NCI-H526 (cell line): ENCODE data around the gene NR4A1.

Experiments used
- DNase-seq, 2 experiments: peaks; one replicate each; lab custom pipeline; 2025; lab: John Stamatoyannopoulos, UW

The NR4A1 gene

GRCh38 chr12:52079576-52080402 is 28.5 kb downstream of the NR4A1 start, which contains the start of gene SMIM41:
TSS of gene SMIM41 (plus strand) at chr12:52079704. CDS start at chr12:52079780, 76 bp downstream.
- DNase-seq = no peak

GRCh38 chr12:52080403-52081251 is 29.4 kb downstream of the NR4A1 start:
- DNase-seq = no peak

GRCh38 chr12:52081263-52081733 is 30.1 kb downstream of the NR4A1 start:
- peak; percentile 12 to 80 for DNase-seq

DNA sequence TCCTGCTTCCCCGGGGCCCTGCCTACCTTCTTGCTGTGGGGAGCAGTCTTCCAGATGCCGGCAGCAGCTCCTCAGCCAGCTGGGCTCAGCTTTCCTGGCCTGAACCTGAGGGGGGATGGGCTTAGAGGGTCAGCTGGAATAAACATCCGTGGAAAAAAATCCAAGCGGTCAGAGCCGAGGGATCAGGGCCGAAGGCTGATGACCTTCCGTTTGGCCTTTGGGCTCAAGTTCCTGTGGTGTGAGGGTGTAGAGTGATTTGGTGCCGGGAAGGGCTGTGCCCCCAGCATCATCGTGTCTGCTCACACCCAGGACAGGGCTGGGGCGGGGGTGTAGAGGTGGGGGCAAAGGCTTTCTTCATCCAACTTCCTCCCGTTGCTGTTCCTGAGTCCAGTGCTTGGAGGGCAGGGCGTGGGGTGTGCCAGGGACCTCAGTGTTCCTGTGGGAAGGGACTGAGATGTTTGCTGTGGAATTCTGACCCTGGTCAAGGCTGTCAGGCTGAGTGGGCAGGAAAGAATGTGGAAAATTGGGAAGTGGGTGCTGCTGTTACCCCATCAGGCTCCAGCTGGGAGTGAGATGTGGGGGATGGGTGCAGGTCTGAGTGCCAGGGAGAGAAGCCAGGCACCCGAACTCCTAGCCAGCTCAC is 30.9 kb downstream of the NR4A1 start:
- no peak for DNase-seq

- DNase-seq = no peak
Measured at GRCh38 chr12:52082669-52082987, 31.4 kb downstream of the NR4A1 start.

DNA sequence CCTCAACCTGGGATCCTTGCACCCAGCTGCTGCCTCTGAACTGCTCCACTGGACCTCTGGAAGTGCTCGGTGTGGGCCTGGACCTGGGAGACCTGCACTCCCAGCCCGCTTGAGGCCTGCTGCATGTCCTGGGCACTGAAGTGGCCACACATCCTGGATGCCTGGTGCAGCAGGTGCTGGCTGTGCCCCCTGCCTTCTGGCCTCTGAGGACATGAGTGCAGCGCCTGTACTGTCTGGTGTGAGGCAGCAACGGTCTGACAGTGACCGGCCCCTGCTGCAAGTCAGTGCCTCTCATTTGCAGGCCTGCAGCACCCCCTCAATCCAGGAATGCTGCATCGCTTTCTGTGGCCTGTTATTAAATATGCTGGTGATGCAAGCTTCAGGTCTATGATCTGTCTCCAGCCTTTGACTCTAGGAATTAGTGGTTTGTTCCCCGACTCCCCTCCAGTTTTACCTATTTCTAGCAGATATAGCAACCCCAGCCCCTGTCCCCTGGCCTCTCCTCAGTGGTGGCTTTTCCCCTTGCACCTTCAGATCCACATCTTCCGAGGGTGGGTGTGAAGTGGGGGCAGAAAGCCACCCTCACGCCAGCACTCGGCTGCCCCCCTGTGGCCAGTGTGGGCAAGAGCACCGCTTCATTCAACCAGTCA is 31.9 kb downstream of the NR4A1 start:
- DNase-seq = peak in 1 of 2 experiments; percentile 70

- DNase-seq = no peak
Measured at GRCh38 chr12:52083638-52083996, 32.4 kb downstream of the NR4A1 start.

DNA sequence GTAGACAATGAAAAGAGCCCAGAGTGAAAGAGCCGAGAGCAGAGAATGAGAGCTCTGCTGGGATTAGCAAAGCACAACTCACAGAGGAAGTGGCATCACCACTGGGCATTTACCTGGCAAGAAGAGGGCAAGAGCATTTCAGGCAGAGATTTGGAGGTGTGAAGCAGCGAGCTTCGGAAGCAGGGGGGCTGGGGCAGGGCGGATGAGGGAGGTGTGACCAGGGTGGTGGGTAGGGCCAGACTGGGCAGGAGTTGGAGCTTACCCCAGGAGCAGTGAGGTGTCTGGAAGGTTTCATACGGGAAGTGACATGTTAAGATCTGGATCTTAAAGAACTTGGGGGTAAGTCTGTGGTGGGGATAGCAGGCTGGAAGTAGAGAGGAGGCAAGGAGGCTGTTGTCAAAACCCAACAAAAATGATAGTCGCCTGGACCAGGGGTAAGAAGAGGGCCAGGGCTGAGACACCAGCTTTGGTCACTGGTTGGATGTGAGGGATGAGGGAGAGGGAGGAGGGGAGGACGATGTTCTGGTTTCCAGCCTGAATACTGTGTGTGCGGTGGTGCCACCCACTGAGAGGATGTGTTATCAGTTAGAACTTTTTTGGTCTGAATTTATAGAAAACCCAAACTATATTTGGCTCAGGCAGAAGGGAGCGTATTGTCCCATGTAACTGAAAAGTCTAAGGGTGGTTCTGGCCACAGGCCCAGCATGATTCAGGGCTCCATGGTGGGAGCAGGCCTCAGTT is 33.4 kb downstream of the NR4A1 start:
- DNase-seq = no peak

DNA sequence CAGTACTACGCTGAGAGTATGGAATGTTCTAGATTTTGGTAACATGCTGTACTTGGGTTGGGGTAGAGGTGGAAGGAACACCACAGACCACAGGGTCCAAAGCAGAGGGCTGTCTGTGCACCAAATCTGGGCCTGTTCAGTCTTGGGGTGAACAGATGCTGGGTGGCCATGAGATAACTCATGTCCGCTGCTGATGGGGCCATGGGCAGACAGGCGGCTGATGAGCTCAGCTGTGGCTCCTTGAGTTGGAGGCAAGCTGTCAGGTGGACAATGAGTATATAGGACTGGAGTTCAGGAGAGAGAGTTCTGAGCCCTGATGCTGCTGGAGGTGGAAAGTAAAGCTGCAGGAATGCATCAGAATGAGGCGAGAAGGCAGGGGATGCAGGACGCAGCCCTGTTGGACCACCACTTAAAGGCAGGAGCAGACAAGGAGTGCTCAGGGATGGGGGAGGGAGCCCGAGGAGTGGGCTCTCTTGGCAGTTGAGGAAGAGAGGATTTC is 34.5 kb downstream of the NR4A1 start:
- no peak for DNase-seq

DNA sequence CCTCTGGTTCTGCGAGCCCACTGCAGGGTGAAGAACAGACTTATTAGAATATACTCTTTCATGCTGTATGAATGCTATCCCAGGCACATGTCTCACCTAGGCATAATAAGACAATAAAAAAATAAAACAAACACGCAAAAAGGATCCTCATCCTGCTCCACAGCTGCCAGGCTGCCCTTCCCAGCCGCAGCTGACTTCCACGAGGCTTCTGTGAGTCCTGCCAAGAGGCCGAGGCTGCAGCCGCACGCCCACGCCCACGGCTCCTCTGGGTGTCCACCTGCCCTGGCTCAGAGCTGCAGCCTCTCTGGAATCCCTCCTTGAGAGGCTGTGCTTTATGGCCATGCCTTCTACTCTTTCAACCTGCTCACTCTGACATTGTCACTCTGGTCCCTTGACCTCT is 35.1 kb downstream of the NR4A1 start:
- DNase-seq = no peak

- DNase-seq = no peak
Measured at GRCh38 chr12:52086944-52087835, 35.9 kb downstream of the NR4A1 start.

GRCh38 chr12:52087961-52088820 is 36.9 kb downstream of the NR4A1 start:
- DNase-seq = no peak

DNA sequence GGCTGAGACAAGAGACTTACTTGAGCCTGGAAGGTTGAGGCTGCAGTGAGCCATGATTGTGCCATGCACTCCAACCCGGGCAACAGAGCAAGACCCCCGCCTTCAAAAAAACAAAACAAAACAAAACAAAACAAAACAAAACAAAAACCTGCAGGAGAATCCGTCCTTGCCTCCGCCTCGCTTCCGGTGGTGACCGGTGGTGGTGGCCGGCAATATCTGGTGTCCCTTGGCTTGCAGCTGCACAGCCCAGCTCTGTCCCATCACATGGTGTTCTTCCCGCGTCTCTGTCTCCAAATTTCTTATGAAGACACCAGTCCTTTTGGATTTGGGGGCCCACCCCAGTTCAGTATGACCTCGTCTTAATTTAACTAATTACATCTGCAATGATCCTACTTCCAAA is 38.2 kb downstream of the NR4A1 start:
- no peak for DNase-seq

DNA sequence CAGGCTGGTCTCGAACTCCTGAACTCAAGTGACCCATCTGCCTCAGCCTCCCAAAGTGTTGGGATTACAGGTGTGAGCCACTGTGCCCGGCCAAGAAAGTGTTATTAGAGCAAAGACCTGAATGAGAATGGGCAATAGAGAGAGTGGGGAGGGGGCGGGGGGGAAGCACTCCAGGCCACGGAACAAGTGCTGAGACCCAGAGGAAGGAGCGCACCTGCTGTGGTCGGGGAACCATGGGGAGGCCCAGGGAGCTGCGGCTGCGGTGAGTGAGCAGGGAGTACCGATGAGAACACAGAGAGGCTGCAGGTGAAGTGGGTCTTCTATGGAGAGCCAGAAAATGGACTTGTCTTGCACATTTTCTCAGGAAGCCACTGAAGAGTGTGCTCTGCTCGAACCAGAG is 39.0 kb downstream of the NR4A1 start:
- DNase-seq = no peak

DNA sequence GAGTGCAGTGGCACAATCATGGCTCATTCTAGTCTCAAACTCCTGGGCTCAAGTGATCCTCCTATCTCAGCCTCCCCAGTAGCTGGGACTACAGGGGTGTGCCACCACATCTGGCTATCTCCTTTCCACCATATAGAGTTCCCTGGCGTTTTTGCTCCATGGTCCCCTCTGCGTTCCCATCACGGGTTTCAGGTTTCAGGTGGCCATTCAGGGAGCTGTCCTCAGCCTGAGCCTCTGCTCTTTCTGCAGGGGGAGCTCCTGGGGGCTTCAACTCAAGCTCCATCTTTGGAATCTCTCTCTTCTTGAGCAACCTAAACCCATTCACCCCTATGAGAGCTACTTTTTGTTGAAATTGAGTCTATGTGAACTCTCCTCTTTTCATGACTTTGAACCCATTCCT is 39.8 kb downstream of the NR4A1 start:
- DNase-seq = no peak

DNA sequence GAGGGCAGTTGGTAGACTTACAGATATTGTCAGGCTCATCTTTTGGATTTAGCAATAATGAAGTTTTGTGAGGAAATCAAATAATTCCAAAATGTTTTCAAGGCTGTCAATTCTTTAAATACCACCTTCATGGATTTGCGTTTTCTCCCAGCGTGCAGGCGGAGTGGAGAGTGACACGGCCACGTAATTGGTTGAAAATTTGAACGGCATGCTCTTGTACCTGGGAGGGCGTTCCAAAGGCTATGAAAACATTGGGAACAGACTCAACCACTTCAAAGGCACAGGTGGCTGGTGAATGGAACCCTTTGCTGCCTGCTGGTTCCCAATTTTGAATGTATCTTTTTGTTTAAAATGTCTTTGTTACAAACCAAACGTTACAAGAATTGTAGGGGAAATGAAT is 40.6 kb downstream of the NR4A1 start:
- no peak for DNase-seq

DNA sequence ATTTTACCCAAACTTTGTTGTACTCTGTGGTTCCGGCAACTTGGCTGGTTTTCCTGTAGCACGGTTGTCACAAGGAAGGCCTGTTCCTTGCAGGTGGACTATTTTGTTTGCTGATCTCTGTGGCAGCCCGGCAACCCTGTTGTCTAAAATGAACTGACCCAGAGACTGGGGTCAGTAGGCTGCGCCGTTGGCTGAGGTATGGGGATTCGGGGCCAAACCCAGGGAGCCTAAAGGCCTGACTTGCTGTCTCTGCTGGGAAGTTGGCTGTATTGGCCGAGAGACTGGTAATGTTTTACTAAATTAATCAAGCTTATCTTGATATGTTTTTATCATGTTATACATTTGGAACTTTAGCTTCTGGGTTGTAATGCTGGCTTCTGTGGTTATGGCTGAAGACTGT is 42.1 kb downstream of the NR4A1 start:
- no peak for DNase-seq

DNA sequence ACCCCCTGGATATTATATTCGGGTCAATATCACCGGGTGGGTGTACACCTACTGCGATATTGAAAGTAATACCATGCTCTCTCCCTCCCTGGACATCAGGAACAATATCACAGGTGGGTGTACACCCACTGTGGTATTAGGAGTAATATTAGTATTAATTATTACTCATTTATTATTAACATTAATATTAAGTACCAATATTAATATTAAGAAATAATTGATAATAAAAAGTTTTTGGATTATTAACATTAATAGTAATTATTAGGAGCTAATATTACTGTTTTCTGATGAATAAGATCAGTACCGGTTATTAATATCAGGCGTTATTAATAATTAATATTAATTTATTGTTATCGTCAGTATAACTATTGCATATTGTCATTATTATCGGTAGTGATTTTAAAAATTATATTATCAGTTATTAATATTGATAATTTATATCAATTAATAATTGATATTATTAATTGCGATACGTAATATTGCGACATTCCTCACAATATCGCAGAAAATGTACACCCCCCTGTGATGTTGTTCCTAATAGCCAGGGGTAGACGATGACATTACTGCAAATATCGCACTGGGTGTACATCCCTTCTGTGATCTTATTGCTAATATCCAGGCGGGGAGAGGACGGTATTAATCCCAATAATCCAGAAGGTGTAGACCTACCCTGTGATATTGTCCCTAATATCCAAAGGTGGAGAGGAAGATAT is 45.2 kb downstream of the NR4A1 start:
- no peak for DNase-seq
